HG02870 (cell line): ENCODE data around the gene CENPB.

Source experiments
- ATAC-seq: cut with Tn5 transposase; IDR thresholded peaks from one replicate; pipeline ENCODE4 v1.9.1; 2021; ENCODE audit warnings: mild to moderate bottlenecking, moderate library complexity; ENCODE audit not compliant: unreplicated experiment

CENPB gene

DNA sequence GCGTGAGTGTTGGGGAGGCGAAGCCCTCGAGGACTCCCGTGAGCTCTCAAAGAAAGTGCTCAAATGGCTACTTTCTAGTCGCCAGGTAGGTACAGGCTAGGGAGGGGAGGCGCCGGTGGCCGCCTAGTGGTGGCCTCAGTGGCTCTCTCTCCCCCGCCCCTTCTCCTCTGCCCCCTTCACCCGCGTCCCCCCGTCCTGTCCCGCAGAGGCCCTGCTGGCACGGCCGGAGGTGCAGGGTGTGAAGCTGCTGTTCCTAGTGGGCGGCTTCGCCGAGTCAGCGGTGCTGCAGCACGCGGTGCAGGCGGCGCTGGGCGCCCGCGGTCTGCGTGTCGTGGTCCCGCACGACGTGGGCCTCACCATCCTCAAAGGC, 35.2 kb downstream of the CENPB start:
- no peak for ATAC-seq

DNA sequence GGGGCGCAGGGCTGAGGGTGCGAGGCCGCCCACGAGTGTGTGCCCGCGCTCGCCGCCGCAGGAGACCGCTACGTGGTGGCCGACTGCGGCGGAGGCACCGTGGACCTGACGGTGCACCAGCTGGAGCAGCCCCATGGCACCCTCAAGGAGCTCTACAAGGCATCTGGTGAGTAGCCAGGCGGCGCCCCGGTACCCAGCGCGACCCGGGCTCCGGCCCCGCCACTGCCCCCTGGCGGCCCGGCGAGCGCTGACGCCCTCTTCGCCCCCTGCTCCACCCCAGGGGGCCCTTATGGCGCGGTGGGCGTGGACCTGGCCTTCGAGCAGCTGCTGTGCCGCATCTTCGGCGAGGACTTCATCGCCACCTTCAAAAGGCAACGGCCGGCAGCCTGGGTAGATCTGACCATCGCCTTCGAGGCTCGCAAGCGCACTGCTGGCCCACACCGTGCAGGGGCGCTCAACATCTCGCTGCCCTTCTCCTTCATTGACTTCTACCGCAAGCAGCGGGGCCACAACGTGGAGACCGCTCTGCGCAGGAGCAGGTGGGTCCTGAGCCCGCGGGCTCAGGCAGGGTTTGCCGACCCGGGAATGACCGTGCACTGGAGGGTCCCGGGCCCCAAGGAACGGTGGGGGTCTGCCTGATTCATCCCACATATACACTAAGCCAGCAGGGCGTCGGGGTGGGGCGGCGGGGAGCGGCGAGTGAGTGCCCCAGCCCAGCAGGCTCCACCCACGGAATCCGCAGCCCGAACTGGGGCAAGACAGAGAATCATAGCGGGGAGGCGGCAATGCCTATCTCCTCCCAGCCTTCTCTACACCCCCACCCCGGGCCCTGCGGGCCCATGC, 36.6 kb downstream of the CENPB start:
- ATAC-seq, result no peak

DNA sequence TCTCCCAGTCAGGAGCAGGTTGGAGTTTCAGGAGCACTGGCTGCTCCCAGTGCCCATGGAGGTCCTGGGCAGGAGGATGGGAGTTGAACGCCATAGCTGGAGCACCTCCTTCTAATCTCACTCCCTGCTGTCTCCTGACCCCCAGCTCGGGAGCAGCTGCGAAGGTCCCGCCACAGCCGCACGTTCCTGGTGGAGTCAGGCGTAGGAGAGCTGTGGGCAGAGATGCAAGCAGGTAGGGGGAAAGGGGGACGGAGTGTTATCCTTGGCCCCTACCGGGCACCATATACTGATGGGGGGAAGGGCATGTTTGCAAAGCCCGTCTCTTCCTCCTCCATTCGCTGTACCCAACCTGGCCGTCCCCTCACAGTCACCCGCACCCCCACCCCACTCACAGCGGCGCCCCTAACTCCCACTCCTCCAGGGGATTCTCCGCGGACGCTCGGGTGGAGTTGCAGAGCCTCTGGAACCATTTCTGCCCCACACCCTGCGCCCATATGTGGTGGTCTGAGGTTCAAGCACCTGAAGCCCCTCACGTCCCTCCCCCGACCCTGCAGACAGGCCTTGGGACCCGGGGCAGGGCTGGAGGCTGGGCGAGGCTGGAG, 37.4 kb downstream of the CENPB start:
- ATAC-seq, result no peak

DNA sequence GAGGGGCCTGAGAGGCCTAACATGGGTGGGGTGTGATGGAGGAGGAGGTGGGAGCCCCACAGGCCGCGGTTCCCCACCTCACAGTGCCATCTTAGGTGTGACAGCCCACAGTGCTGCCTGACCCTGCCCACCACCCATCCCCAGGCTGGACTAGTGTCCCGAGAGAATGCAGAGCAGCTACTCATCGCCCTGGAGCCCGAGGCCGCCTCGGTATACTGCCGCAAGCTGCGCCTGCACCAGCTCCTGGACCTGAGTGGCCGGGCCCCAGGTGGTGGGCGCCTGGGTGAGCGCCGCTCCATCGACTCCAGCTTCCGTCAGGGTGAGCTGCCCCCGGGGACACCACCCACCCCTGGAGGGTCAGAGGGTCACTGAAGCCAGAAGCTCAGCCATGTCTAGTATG, 38.5 kb downstream of the CENPB start:
- no peak for ATAC-seq

DNA sequence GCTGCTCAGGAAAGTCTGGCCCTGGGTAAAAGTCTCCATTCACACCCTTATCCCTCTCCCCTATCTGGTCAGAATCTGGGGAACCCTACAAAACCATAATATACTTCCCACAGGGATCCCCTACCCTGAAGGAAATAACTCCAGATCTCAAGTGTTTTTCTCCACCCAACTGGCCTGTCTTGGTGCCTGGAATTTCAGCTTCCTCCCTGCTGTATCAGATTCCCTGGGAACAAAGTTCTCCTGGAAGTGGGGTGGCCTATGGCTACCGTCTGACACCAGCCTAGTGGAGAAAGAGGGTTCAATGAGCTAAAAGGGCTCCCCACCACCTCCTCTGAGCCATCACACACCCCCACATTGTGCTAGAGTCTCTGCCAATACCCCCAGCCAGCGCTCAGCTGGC, 39.1 kb downstream of the CENPB start:
- no peak for ATAC-seq

DNA sequence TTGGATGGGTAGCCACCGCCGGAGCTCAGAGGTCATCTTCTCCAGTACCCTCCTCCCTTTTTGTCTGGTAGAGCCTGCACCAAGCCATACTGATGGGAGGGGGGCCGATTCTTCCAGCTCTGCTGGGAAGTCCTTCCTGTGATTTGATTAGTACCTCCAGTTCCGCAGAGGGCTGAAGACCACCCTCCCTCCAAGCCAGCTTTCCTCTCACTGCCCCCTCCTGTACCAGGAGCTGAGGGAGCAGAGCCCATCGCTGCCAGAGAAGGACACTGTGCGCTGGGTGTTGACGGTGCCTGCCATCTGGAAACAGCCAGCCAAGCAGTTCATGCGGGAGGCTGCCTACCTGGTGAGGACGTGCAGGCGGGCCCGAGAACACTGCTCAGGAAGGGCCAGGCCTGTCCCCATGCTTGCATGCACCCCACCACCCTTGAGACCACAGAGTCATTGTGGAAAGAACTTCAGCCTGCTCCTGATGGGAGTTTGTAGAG, 40.8 kb downstream of the CENPB start:
- no peak for ATAC-seq

DNA sequence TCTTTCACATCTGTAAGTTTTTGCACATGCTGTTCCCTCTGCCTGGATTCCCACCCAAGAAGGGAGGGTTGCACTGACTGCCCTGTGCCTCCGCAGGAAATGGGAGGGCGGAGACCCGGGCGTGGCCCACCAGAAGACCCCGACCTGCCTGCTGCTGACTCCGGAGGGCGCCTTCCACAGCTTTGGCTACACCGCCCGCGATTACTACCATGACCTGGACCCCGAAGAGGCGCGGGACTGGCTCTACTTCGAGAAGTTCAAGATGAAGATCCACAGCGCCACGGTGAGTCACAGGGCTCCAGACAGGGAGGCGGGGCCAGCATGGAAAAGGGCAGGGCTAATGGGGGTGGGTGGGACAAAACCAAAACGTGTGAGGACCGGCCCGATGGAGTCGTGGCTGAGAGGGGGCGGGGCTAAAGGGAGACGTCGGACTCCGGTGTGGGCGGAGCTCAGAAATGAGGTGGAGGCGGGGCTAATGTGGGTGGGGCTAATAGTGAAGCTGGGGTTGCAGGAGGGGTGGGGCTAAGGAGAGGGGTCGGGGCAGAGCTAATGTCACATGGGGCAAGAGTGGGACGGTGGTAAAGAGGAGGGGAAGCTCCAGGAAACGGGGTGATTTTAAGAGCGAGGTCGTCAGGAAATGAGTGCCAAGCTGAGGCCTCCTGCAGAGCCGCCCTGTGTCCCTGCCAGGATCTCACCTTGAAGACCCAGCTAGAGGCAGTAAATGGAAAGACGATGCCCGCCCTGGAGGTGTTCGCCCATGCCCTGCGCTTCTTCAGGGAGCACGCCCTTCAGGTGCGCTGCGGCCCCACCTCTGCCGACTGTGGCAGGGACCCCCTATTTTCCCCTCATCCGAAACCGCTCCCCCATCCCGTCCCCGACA, 41.5 kb downstream of the CENPB start:
- no peak for ATAC-seq

DNA sequence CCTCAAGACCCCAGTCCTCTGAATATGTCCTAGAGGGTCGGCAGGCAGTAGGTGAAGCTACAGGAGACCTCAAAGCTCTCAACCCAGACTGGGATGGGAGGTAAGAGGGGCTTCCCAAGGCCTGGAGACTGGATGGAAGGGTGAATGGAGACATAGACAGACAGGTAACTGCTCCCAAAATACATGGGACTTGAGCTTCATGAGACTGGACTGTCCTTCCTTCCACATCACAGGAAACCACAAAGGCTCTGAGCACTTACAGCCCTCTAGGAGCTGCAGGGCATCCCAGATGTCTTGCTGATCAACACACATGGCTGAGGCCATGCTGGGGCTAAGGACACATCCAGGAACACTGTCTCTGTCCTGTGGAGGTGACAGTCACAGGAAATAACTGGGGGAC, 42.5 kb downstream of the CENPB start:
- no peak for ATAC-seq

DNA sequence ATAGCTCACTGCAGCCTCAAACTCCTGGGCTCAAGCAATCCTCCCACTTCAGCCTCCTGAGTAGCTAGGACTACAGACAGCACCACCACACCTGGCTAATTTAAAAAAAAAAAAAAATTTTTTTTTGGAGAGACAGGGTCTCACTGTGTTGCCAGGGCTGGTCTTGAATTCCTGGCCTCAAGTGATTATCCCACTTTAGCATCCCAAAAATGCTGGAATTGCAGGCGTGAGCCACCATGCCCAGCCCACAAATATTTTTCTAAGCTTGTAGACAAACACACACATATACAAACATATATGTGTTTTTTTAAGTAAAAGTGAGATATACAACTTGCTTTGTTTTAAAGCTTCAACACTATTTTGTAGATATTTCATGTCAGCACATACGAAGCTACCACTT, 43.3 kb downstream of the CENPB start:
- no peak for ATAC-seq

DNA sequence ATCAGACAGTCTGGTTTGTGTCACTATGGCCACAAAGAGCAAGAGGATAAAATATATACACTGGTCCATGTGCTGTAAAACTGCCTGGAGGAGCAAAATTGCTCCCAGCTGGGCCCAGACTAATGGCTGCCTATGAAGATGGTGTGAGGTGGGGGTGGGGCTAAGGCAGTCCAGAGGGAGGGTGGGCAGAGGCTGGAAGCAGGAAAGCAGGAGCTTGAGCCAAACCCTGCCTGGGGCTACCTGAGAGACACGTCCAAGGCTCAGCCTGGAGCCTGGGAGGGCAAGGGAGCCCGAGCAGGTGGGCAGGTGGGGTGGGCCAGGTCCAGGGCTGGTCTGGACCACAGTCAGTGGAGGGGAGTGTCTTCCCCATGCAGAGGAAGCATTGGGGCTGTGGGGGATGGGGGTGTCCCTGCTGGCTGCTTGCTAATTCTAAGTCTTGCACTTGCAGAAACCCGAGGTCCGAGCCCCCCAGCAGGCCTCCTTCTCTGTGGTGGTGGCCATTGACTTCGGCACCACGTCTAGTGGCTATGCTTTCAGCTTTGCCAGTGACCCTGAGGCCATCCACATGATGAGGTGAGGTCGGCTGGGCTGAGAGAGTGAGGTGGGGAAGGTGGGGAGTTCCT, 44.6 kb downstream of the CENPB start:
- no peak for ATAC-seq

DNA sequence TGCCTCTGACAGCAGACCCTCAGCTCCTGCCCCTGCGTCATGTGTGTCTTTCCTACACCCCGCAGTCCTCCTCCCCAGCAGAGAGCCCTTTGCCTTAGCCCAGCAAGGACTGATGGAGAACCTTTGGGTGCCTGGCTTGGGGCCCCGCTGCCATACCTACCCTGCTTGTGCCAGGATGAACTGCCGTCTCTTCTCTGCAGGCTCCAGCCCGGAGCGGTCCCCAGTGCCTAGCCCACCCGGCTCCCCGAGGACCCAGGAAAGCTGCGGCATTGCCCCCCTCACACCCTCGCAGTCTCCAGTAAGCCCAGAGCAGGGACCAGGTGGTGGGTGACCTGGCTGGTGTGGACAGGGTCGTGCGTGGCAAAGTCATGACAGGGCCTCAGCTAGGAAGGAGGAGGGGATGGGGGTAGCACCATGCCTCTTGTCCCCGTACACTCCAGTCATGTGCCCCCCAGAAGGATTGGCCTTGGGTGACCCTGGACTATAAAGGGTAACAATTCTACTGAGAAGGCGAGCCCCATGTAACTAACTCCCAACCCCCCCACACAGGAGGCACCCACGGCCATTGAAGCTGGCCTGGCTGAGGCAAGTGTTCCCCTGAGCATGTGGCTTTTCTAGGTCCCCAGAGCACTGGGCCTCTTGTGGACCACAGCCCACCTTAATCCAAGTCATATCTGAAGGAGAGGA, 45.8 kb downstream of the CENPB start:
- no peak for ATAC-seq

DNA sequence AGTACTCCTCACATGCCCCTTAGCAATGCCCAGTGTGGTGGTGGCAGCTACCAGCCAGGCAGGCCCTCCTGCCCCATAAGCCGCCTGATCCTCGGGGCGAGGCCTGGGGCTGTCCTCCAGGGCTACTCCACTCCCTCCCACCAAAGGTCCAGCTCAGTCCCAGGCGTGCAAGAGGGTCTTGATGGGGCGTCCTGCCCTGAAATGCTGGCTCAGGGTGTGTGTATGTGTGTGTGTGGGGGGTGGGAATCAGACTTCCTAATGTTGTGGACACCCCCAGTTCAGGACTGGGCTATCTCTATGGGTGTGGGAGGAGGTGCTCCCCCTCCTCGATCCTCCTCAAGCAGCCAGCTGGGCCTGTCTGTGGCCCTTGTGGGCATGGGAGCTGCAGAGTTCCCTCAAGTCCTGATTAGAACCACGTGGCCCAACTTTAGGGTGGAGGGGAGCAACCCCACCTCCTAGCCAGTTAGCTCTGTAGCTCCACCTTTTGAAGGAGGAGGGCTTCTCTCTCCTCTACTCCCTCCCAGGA, 46.6 kb downstream of the CENPB start:
- ATAC-seq, result no peak

DNA sequence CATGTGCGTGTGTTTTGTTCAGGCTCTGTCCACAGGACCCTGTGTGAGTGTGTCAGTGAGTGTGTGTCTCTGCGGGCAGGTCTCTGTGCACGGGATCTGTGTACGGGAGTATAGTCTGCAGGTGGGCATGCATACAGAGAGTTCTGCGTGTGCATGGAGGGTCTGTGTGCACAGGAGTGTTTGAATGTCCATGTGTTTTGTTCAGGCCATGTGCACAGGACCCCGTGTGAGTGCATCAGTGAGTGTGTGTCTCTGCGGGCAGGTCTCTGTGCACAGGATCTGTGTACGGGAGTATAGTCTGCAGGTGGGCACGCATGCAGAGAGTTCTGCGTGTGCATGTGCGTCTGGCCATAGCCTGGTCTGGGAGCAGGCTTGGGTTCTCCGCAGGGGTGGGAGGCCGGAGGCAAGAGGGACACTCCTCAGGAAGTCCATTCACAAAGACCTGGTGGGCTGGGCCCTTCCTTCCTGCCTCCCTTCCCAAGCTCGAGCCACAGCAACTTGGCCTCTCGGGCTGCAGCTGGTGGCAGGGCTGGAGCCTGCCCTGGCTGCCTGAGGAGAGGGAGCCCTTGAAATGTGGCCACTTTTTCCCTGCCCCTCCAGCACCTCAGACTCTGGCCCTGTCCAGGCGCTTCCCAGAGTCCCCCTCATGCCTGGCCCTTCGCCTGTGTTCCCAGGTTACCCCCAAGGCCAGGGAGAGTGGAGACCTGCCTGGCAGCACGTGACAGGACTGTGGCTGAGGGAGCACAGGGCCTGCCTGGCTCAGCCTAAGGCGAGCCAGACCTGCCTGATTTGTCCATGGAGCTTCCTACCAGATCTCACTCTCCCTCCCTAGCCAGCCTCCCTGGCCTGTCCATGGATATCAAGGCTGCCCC, 47.2 kb downstream of the CENPB start:
- ATAC-seq, result no peak

DNA sequence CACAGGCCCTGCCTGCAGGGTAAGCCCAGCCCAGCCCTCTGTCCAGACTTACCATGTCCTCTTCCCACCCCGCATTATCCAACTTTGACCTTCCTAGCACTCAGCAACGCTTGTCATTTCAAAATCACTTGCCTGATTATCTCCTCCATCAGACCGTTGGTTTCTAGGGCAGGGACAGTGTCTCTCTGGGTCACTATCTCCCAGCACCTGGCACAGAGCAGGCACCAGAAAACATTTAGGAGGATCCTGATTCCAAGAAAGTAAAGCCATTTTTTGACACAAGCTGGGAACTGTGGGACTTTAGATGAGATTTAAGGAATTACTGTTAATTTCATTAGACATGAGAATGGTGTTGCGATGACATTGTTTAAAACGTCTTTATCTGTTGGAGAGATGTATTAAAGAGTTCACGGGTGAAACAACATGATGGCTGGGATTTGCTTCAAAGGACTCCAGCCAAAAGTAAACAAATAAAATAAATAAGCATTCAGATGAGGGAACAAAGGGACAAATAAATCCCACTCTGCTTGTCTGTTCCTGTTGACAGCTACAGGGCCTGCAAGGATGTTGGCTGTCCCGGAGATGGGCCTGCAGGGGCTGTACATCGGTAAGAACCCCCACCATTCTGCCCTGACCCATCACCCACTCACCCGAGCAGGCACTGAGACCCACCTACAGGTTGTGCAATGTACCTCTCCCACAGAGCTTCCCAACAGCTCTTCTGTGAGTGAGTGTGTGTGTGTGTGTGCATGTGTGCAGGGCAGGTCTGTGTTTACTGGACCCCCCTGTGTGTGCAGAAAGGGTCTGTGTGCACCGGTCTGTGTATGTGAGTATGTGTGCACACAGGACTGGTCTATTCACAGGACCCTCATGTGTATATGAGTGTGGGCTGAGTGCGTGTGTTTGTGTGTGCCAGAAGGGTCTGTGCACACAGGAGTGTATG, 48.2 kb downstream of the CENPB start:
- no peak for ATAC-seq

DNA sequence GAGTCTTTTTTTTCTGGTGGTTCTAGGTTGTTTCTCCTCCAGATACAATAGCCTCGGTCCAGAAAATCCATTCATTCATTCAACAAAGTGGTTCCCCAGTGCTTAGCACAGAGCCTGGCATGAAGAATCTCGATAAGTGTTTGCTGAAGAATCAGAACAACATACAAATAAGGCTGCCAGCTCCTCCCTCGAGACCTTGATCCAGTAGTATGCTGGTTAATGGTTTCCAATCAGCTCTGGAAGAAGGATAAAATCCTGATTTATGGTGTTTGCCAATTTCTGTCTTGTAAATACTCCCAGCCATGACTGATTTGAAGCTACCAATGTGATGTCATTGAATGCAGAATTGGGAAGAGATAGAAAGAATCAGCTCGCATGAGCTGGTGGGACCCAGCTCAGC, 50.8 kb downstream of the CENPB start:
- ATAC-seq, result no peak

DNA sequence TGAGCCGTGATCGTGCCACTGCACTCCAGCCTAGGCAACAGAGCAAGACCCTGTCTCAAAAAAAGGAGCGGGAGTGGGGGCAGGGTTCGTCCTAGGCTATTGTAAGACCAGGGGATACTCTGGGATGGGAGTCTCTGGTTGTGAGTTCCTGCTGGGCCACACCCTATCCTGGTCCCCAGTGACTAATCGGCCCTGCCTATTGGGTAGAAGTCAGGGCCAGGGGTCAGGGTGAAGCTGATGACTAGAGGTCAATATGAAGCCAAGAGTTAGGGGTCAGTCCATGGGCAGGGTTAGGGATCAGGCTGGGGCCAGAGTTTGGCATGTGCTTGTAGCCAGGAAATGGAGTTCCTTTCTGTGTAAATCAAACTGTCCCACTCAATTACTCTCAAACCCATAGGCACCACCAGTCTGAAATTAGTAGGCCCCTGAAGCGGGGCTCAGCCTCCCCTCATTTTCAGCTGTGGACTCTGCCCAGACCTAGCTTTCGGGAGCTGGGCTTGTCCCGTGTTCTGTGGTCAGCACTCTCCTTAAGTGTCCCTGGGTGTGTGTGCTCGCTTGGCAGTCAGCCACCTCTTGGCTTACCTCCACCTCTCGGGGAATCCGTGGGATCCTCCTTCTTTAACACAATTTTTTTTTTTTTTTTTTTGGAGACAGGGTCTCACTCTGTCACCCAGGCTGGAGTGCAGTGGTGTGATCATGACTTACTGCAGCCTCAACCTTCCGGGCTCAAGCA, 52.3 kb downstream of the CENPB start:
- no peak for ATAC-seq
